Activated CD4-positive, alpha-beta T cell treated with anti-CD3 and anti-CD28 coated beads, Interleukin-2, amount 50 U/mL, for 16 hours (primary cell): ENCODE data around the gene TSHZ1.
"Not testable (repeated sequence)": the region's sequence is repeated elsewhere in the genome, so short reads cannot be mapped to it uniquely, and the experiment has no call there.

ENCODE experiments used
- DNase-seq: peaks from one replicate; pipeline ENCODE4 v3.0.0-alpha.2; 2020

TSHZ1 gene

DNA sequence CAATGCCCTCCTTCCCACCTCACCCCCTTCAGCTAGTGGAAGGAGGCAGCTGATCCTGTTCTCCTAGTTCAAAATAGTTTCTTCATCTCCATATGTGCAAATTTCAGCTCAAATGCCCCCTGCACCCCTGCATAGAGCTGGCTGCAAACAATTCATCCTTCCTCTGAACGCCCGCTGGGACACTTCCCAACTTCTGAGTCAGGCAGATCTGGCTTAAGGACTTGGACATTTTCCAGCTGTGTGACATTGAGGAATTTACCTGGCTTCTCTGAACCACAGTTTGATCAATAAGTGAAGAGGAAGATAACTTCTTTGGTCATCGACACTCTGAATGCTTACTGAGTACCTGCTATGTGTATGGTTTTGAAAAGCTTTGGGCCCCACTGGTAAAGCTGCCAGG is 25.1 kb upstream of the TSHZ1 start:
- no peak for DNase-seq

DNA sequence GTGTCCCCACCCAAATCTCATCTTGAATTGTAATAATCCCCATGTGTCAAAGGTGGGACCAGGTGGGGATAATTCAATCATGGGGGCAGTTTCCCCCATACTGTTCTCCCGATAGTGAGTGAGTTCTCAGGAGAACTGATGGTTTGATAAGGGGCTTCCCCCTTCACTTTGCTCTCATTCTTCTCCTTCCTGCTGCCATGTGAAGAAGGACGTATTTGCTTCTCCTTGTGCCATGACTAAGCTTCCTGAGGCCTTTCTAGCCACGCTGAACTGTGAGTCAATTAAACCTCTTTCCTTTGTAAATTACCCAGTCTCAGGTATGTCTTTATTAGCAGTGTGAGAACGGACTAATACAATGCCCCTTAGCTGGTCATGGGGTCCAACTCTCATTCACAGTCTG is 22.9 kb upstream of the TSHZ1 start:
- not testable (repeated sequence) for DNase-seq

DNA sequence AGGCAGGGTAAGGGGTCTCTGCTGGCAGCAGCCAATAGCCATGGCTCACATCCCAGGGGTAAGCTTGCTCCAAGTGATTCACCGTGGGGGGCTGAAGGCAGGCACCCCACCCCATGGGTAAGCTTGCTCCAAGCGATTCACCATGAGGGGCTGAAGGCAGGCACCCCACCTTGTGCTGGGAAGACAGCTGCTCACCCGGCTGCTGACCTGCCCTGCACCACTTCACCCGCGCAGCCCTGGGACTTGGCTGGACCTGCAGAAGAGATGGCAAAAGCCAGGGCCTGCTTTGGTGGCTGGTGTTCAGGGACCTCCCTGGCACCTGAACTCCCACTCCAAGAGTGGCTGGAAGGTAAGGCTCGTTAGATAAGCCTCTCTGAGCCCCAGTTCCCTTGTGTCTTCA is 20.9 kb upstream of the TSHZ1 start:
- DNase-seq, result no peak

DNA sequence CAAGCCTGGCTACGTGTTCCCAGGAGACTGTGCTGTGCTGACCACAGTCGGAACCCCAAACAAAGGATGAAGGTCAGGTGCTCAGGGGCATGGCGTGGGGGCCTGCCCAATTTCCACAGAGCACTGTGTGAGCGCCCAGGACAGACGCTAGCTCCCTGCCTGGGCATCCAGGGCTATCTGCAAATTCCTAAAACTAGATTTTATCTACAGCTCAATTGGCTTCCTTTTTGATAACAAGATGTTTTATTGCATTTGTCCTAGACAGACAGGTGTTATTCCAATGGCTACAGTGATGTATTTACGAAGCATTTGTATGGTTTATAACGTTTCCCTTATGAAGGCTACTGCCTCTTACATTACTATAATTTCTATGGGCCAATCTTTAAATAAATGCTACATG is 17.7 kb upstream of the TSHZ1 start:
- no peak for DNase-seq

DNA sequence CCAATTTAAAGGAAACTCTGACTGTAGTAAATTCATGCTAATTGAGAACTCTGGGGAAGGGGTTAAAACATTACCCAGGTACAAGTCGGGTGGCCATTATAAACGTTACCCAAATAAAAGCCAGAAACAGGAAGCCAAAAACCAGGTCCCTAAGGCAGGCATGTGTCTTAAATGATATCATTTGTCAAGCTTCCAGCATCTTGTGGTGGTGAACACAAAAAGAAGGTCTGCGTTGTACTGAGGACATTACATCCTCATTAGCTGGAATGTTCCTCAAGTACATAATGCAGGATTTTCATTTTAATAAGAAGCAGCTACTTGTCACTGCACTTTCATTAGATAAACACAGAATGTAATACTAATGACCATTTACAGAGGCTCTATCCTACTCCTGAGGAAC is 12.6 kb upstream of the TSHZ1 start:
- no peak for DNase-seq

DNA sequence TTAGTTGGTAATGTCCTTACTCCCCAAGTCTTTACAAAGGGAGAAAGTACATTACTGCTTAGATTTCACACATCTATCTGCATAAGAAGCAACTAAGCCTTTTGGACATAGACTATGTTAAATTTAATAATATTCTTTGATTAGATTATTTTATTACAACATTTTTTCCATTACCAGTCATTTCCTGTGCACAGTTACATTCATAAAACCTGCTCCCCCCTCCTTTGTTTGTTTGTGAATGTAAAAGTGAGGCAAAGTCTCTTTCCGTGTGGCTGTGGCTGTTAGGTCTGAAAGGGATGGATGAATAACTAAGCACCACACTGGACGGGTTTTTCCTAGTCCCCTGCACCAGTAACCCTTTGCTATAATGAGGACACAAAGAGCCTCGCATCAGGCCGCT is 11.3 kb upstream of the TSHZ1 start:
- no peak for DNase-seq

DNA sequence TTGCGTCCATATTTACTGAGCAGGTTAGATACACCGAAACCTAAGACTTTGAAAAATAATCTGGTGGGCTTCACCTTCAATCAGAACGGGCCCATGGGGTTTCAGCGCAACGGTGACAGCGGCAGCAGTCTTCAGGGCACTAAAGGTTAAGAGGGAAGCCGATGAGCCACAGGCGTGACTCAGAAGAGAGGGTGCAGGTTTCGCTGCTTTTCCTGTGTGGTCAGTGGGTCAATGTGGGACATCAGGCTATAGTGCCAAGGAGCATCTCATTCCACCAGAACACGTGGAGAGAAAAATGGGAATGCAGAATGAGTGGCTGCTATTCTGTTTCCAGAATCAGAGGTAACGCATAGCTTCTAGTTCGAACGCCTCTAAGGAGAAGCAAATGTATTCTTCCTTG is 10.5 kb upstream of the TSHZ1 start:
- no peak for DNase-seq

DNA sequence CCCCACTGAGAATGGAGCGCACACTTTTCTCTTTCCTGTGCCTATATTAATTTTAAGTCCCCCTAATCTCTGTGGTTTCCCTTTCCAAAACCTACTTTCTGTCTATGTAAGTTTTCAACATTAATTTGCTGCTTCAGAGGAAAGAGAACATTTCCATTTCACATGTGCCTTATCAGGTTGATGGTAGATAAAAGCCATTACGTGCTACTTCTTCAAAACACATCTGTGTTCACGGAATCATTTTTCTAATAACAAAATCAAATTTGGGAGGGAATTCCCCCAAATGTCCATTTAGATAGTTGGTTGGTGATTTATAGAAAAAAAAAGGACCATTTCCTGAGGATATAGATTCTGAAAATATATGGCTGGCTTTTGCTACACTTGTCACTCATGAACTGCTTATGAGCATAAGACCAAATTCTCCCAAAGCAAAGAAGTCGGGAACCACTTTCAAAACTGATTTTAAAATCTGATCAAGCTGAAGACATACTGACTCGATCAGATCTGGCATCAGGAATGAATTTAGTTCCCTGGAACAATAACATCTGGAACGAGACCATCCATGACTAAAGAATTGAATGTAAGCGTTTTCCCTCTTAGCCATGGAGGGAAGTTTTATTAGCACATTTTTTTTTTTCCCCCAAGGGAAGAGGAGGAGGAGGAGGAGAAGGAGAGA is 9.9 kb upstream of the TSHZ1 start:
- no peak for DNase-seq

DNA sequence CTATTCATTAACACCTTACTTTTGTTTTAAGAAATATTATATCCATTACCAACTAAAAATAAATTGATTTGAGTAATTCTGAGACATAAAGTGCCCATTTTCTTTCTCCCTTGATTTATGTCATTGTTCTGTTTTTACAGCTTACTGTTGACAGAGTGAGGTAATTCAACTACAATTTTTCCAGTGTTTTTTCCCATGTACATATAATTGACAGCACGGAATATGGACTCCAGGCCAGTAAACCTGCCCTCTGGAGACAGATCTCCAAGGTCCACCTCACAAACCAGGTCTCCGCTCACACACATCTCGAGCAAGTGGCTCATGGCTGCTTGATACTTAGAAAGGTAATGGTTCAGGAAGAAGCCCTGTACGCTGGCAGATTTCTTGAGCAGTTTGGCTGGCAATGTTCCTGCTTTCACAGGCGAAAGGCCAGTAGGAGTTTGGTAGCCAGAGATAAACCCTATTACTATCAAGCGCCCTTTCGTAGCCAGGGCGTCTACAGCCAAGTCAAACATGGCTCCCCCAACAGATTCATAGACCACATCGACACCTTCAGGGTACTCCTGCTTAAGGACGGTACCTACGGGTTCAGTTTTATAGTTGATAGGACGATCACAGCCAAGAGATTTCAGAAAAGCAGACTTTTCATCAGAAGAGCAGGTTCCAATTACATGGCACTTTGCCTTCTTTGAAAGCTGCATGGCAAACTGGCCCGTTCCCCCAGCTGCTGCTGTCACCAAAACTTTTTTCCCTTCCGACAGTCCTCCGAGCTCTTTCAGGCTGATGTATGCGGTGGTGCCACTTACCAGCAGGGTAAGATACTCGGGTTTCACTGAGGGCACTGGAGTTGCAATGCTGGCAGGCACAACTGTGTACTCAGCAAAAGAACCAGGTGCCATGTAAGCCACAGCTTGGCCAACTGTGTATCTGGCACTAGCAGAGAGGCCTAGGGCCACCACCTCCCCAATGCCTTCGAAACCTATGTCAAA is 9.0 kb upstream of the TSHZ1 start:
- no peak for DNase-seq

DNA sequence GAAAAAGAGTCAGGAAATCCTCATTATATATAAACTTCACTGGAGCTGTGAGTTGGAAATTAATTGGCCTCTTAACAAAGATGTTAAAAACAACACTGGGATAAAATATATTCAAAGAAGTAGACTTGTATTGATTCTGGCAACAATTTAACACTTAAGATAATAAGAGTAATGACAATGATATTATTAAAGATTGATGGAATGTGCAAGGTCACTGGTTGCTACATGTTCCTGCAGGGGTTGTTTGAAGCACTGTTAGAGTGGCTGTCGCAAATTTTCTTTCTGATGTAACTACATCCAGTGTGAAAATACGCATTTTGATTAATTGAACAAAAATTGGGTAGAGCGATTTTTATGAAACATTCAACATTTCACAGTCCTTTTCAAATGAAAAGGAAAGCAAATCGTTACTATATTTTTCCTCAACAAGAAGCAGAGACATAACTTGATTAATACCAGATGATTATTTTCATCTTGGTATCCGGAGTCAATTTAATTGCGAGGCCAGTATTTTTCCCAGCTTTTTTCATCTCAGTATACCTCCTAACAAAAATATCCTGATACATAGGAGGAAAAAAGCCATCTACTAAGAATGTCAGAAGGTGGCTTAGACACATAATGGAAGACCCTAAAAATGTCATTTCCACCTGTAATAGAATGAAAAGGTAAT is 7.8 kb upstream of the TSHZ1 start:
- DNase-seq, result no peak

DNA sequence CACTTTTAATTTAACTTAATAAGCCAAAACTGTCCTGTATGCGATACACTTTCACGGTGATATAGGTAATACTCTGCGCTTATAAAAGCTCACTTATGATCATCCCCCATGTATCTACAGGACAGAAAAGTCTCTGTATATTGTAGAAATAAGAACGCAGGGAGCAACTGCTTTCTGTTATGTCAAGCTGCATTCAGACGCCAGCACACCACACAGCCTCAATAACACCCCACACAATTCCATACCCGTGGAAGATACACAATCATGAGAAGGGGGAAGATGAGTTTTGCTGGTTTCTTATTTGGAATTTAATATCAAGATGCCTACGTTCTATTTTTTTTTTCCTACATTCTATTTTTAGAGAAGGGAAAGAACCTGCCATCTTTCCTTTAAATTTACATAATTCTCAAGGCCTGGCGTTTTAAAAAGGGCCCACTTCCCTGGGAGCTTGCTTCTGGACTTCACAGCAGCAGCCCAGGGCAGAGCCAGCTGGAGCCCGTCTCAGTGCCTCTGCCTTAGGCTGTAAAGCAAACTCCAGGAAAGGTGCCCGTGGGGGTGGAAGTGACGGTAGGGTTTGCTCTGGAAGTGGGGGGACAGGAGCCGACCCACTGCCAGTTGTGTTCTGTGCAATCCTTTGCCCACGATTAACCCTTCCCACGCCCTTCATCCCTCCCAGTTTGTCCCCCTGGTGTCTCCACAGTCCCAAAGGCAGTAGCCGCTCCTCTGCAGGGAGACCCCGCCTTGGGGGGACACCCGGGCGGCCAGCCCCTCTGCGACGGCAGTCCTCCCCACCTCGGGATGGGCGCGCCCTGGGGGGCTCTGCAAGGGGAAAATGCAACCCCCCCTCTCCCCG is 7.0 kb upstream of the TSHZ1 start:
- no peak for DNase-seq

DNA sequence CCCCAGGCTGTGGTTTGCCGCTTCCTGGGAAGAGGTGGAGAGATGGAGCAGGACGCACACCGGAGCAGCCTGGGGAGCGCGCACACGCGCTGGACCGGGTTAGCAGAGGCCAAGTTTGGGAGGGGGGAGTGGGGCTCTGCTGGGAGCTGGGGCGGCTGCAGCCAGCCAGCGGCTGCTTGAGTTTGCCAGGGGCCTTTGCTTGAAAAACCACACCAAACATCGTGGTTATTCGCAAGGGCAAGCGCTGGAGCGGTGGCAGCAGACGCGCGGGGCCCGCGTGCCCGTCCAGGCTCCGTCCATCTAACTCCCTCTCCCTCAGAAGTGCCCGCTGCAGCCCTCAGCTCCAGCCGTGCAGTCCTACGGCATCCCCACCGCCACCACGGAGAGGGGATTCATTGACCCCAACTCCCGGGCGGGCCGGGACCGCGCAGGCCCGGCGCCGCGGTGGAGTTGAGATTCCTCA is 6.3 kb upstream of the TSHZ1 start:
- no peak for DNase-seq

DNA sequence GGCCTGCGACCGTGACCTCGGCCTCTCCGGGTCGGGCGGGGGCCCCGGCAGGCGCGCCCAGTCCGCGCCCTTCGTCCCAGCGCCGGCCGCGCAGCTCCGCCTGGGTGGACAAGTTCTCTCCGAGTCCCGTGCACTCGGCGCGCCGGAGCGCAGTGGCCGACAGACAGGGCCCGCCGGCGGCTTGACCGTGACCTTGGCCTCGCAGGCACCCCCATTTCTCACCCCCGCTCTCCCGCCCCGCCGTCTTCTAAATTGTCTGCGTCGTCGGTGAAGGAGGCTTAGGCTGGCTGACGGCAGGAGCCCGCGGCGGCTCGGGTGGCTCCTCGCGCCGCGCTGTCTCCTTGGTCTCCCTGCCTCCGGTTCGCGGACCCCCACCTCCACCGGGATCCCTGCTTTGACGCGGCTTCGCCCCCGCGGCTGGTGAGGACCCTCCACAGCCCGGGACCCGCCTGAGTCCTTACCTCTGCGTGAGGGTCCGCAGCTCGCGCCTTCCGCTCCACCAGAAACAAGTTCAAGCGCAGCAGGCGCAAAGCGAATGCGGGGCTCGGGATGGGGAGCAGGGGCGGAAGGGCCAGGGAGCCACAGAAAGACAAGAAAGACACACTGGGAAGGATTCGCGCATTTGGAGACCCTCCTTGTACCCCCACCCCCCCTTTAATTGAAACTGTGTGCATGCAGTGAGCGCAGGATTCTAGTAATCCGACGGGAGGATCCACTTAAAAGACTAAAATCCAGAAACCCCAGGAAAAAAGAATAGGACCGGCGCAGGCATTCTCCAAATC is 5.7 kb upstream of the TSHZ1 start:
- no peak for DNase-seq

DNA sequence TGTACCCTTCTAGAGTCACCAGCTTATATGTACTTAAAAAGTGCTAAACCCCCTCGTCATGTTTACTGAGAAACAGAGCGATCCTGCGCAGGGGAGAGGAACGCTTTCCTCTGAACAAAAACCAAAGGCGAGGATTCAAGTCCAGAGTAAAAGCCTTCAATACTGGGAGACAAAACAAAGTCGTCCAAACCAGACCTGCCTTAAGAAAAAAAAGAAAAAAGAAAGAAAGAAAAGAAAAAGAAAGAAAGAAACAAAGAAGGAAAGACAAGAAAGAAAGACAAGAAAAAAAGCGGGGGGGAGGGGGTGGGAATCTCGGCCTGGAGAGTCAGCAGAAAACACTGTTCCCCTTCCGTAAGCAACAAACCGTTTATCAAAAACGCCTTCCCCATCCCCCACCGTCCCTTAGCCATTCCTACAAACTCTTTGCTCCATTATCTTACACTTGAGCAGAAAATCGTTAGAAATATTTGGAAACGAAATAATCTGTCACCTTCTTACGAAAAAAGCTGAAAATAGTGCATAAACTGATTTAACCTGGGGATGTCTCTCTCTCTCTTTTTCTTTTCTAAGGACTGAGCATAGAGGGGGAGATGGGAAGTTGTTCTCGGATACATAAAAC is 5.0 kb upstream of the TSHZ1 start:
- no peak for DNase-seq

DNA sequence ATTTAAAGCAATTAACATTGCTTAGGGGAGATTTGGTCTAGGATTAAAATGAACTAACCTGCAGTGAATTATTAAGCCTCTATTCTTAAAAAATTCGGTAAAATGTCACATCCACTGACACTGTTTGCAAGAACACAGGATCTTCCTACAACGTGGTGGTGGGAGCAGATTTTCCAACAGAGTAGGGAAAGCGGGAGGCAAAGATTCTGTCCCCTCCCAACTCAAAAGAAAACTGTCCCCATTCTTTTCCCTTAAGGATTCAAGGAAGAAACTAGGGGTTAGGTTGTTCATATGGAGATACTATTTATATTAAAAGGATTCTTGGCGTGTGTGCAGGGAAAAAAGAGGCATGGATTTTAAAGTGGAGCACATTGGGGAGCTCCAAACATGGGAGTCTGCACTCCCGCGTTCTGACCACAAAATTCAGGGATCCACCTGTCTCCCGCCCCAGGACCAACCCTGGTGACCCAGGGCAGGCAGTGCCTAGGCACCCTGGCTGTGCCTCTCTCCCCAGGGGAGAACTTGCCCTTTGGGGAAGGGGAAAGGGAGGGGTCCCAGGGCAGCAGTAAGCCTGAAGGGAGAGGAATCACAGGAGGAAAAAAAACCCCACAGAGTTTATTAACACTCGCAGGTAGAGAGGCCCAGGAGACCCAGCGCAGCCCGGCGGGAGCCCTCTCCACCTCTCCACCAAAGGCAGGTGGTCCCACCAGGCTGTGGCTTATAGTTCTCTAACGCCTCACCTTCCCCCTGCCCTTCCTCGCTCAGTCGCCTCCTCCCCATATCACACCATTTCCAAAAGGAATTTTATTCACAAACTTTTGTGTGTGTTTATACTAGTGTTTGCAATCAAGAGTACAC is 3.9 kb upstream of the TSHZ1 start:
- no peak for DNase-seq

DNA sequence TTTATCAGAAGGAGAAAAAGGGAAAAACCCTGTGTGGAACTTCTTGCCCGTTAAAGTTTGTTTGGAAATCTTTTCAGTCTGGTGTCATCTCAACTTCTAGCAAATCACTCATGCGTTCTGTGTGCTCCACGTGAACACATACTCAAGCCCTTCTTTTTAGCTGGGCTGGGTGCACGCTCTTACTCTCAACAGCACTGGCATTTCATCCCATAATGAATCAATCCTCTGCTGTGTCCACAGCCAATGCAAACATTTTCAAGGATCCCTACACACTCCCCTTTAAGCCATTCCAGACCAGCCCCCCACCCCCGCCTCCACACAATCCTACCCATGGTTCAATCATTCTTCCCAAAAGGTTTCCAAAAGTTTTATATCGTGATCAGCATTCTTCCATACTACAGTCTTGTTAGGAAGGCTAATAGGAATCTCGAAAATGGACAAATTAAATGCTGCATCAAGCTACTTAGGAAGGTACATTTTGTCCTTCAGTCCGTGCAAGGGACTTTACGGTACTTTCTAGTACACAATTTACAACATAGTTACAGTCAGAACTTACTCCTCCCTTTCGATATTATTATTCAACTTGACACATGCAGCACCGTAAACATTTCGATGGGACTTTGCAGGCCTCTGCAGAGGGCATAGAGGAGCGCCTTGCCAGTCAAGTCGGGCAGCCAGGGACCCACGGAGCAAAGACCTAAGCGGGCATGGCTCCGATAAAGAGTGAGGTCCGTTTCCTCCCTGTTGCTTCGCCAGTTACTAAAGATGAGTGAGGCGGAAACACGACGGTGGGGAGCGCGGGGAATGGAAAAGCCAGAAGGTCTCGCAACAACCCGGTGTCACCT is 3.1 kb upstream of the TSHZ1 start:
- peak; percentile 77 for DNase-seq

DNA sequence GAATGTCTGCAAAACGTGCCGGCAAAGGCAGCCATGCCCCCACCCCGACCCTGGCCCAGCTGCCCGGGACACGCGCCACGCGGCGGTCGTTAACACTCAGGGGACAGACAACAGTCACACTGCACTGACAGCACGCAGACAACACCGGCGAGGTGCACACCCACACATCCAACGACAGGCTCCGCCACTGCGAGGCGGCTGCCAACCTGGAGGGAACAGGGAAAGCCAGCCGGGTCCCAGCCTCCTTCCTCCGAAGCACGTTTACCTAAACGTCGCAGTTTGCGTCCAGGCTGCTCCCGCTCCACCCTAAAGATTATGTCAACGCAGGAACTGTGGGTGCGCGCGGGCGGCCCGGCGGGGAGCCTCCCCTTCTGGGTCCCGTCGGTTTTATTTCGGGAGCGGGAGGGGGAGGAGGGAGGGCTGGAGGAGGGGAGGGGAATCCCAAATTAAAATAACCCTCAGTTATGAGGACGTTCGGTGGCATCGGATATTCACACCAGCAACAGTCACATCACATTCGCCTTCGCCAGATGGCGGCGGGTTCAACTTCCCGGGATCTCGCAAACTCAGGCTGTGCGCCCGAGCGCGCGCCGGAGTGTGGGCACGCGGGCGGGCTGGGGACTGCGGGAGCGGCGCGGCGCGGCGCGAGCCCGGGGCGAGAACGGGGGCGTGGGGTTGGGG is 2.3 kb upstream of the TSHZ1 start:
- peak; percentile 54 for DNase-seq

DNA sequence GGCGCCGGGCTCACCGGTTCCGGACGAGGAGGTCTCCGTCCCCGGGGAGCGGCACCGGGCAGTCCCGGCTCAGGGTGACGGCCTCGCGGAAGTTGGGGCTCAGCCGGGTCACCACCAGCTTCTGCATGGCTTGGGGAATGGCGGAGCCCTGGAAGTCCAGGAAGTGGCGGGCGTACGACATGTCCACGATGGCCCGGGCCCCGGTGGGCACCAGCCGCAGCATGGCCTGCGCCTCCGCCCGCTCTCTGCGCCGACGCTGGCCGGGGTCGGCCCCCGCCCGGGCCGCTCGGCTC is 1.8 kb upstream of the TSHZ1 start:
- DNase-seq, result no peak
